Measurements from ENCODE around the gene CHPF2.

DNA sequence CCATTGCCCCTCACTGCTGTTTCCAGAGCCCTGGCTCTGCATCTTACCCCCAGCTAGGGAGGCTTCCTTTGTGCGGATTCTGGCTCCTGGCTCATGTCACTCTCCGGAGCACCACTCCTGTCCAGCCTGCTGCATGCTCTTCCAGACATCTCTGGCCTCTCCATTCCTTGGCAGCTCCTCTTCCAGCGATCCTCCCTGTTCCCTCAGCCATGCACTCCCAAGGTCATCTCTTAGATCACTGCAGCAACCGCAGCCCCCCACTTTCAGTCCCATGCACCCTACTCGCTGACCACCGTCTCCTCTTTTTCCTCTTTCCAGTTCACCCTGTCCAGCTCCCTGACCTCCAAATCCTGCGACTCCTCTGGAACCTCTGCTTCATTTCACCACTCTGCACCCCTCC lies 23.1 kb downstream of the CHPF2 start:
- TF ChIP-seq, protein P1, sequence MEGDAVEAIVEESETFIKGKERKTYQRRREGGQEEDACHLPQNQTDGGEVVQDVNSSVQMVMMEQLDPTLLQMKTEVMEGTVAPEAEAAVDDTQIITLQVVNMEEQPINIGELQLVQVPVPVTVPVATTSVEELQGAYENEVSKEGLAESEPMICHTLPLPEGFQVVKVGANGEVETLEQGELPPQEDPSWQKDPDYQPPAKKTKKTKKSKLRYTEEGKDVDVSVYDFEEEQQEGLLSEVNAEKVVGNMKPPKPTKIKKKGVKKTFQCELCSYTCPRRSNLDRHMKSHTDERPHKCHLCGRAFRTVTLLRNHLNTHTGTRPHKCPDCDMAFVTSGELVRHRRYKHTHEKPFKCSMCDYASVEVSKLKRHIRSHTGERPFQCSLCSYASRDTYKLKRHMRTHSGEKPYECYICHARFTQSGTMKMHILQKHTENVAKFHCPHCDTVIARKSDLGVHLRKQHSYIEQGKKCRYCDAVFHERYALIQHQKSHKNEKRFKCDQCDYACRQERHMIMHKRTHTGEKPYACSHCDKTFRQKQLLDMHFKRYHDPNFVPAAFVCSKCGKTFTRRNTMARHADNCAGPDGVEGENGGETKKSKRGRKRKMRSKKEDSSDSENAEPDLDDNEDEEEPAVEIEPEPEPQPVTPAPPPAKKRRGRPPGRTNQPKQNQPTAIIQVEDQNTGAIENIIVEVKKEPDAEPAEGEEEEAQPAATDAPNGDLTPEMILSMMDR (IDR thresholded peaks at IDR 0.05) = no peak
- no peak for TF ChIP-seq POLR2A (IDR thresholded peaks at IDR 0.05)

Data from testis (tissue), 2 donors.